Vagina (tissue), 2 donors: ENCODE measurements around the gene JUP.

Experiments
- POLR2AphosphoS5 ChIP-seq, 2 donors: sonication (generic); formaldehyde crosslinking; IDR thresholded peaks; one replicate each; pipeline ENCODE4 v1.9.0; 2017; ENCODE audit warnings: antibody characterized with exemption in 2 of 2, mild to moderate bottlenecking in 2 of 2, low read depth in 1 of 2; ENCODE audit not compliant: insufficient read depth in 1 of 2
- TF ChIP-seq, protein P1 (sequence below), 3 experiments: fragments of 450-650 bp in 2 of 3; fragments of 200-600 bp in 1 of 3; sonication (generic) in 1 of 3; IDR thresholded peaks; one replicate each; pipeline ENCODE4 v1.5.1; 2017 to 2019; ENCODE audit warnings: antibody characterized with exemption in 3 of 3, mild to moderate bottlenecking in 2 of 3, moderate library complexity in 2 of 3

DNA sequence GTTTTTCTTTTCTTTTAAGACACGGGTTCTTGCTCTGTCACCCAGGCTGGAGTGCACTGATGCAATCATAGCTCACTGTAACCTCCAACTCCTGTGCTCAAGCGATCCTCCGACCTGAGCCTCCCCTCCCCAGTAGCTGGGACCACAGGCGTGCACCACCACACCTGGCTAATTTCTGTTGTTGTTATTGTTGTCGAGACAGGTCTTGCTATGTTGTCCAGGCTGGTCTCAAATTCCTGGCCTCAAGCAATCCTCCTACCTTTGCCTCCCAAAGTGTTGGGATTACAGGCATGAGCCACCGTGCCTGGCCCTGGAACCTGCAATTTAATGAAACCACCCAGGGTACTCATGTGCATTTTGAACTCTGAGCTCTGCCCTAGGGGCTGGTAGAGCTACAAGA is 24.1 kb downstream of the JUP start:
- TF ChIP-seq, protein P1, sequence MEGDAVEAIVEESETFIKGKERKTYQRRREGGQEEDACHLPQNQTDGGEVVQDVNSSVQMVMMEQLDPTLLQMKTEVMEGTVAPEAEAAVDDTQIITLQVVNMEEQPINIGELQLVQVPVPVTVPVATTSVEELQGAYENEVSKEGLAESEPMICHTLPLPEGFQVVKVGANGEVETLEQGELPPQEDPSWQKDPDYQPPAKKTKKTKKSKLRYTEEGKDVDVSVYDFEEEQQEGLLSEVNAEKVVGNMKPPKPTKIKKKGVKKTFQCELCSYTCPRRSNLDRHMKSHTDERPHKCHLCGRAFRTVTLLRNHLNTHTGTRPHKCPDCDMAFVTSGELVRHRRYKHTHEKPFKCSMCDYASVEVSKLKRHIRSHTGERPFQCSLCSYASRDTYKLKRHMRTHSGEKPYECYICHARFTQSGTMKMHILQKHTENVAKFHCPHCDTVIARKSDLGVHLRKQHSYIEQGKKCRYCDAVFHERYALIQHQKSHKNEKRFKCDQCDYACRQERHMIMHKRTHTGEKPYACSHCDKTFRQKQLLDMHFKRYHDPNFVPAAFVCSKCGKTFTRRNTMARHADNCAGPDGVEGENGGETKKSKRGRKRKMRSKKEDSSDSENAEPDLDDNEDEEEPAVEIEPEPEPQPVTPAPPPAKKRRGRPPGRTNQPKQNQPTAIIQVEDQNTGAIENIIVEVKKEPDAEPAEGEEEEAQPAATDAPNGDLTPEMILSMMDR (IDR thresholded peaks at IDR 0.05) = no peak
- no peak for TF ChIP-seq POLR2AphosphoS5 (IDR thresholded peaks at IDR 0.05; ENCODE audit: insufficient read depth in 1 of 2, low read depth in 1 of 2)
